H9 (cell line): ENCODE data around the gene UQCRC2. TPM values are rescaled to one million over a fixed set of nuclear protein-coding genes. Genes with fewer than 3 reads are reported as not detected.

ENCODE experiments used
- DNase-seq: peaks from one replicate; pipeline ENCODE4 v3.0.0-alpha.2; 2017
- H2AFZ ChIP-seq: one replicate; pipeline ENCODE4 v1.6.1; 2013; ENCODE audit warnings: mild to moderate bottlenecking, low read length, control low read depth, moderate library complexity
- H2AK5ac ChIP-seq: 2 replicates; pipeline ENCODE4 v1.6.1; 2013; ENCODE audit warnings: low read length, control low read depth, mixed read lengths; ENCODE audit not compliant: insufficient read length
- H2BK120ac ChIP-seq: one replicate; pipeline ENCODE4 v1.6.1; 2013; ENCODE audit warnings: low read depth, mild to moderate bottlenecking, low read length, control low read depth, inconsistent platforms; ENCODE audit not compliant: poor library complexity, severe bottlenecking
- H2BK12ac ChIP-seq: 2 replicates; pipeline ENCODE4 v1.6.1; 2013; ENCODE audit warnings: low read length, control low read depth, mixed read lengths, low read depth; ENCODE audit not compliant: insufficient read length
- H2BK15ac ChIP-seq: 2 replicates; pipeline ENCODE4 v1.6.1; 2013; ENCODE audit warnings: low read depth, low read length, control low read depth
- H2BK20ac ChIP-seq: one replicate; pipeline ENCODE4 v1.6.1; 2013; ENCODE audit warnings: low read depth, mild to moderate bottlenecking, low read length, control low read depth, inconsistent platforms; ENCODE audit not compliant: poor library complexity, severe bottlenecking
- H2BK5ac ChIP-seq: 2 replicates; pipeline ENCODE4 v1.6.1; 2013; ENCODE audit warnings: low read length, control low read depth, mixed read lengths; ENCODE audit not compliant: insufficient read length
- H3K14ac ChIP-seq: 2 replicates; pipeline ENCODE4 v1.6.1; 2013; ENCODE audit warnings: low read length, control low read depth; ENCODE audit not compliant: insufficient read depth
- H3K18ac ChIP-seq: 2 replicates; pipeline ENCODE4 v1.6.1; 2013; ENCODE audit warnings: low read depth, mild to moderate bottlenecking, mixed read lengths, low read length, control low read depth; ENCODE audit not compliant: insufficient read length
- H3K23ac ChIP-seq: 2 replicates; pipeline ENCODE4 v1.6.1; 2013; ENCODE audit warnings: low read length, control low read depth, mixed read lengths, low read depth; ENCODE audit not compliant: insufficient read length
- H3K23me2 ChIP-seq: 2 replicates; pipeline ENCODE4 v1.6.1; 2013; ENCODE audit warnings: low read depth, mild to moderate bottlenecking, mixed read lengths, low read length, control low read depth; ENCODE audit not compliant: insufficient read length, poor library complexity, severe bottlenecking
- H3K27ac ChIP-seq: 2 replicates; pipeline ENCODE4 v1.5.1; 2013; ENCODE audit warnings: low read length, control low read depth, mixed read lengths, low read depth; ENCODE audit not compliant: insufficient read length
- H3K27me3 ChIP-seq: 2 replicates; pipeline ENCODE4 v1.6.1; 2013; ENCODE audit warnings: low read length, control low read depth, inconsistent platforms; ENCODE audit not compliant: insufficient read depth
- H3K4ac ChIP-seq: 2 replicates; pipeline ENCODE4 v1.6.1; 2013; ENCODE audit warnings: low read depth, mild to moderate bottlenecking, control low read depth, inconsistent platforms, low read length, moderate library complexity
- H3K4me1 ChIP-seq: 2 replicates; pipeline ENCODE4 v1.6.1; 2013; ENCODE audit warnings: low read length, control low read depth, inconsistent platforms; ENCODE audit not compliant: insufficient read depth
- H3K4me2 ChIP-seq: 2 replicates; pipeline ENCODE4 v1.6.1; 2013; ENCODE audit warnings: low read length, control low read depth, mixed read lengths; ENCODE audit not compliant: insufficient read length, insufficient read depth
- H3K56ac ChIP-seq: 2 replicates; pipeline ENCODE4 v1.6.1; 2013; ENCODE audit warnings: low read depth, mild to moderate bottlenecking, mixed read lengths, low read length, control low read depth; ENCODE audit not compliant: insufficient read length
- H3K79me1 ChIP-seq: 2 replicates; pipeline ENCODE4 v1.6.1; 2013; ENCODE audit warnings: low read depth, mild to moderate bottlenecking, moderate library complexity, low read length, control low read depth, inconsistent platforms; ENCODE audit not compliant: insufficient read depth, poor library complexity, severe bottlenecking
- H3K79me2 ChIP-seq: 2 replicates; pipeline ENCODE4 v1.6.1; 2013; ENCODE audit warnings: low read length, control low read depth, inconsistent platforms; ENCODE audit not compliant: insufficient read depth
- H3K9ac ChIP-seq: 2 replicates; pipeline ENCODE4 v1.6.1; 2013; ENCODE audit warnings: low read length, control low read depth, mixed read lengths; ENCODE audit not compliant: insufficient read length; ENCODE audit errors: extremely low read depth
- H3K9me3 ChIP-seq: one replicate; pipeline ENCODE4 v1.6.1; 2013; ENCODE audit warnings: low read depth, low read length, inconsistent platforms; ENCODE audit not compliant: control insufficient read depth
- H3T11ph ChIP-seq: one replicate; pipeline ENCODE4 v1.6.1; 2013; ENCODE audit warnings: mild to moderate bottlenecking, low read length, control low read depth, inconsistent platforms
- H4K20me1 ChIP-seq: one replicate; pipeline ENCODE4 v1.6.1; 2013; ENCODE audit not compliant: control insufficient read depth, insufficient read length, insufficient read depth
- H4K5ac ChIP-seq: 2 replicates; pipeline ENCODE4 v1.6.1; 2013; ENCODE audit warnings: low read depth, mild to moderate bottlenecking, mixed read lengths, low read length, control low read depth; ENCODE audit not compliant: insufficient read length
- H4K8ac ChIP-seq: replicated peaks from 2 replicates; pipeline ENCODE4 v1.6.1; 2013; ENCODE audit warnings: low read length, control low read depth, mixed read lengths, low read depth; ENCODE audit not compliant: insufficient read length
- H4K91ac ChIP-seq: 2 replicates; pipeline ENCODE4 v1.6.1; 2013; ENCODE audit warnings: low read depth, mild to moderate bottlenecking, moderate library complexity, mixed read lengths, low read length, control low read depth; ENCODE audit not compliant: insufficient read length
- H3K27ac Mint-ChIP-seq, 3 experiments: 2 replicates in 2 of 3; 3 replicates in 1 of 3; pipeline ENCODE4 v1.8.0; 2020 to 2021; ENCODE audit warnings: mixed read lengths in 3 of 3, mild to moderate bottlenecking in 1 of 3, moderate library complexity in 1 of 3
- H3K27me3 Mint-ChIP-seq: 2 replicates; pipeline ENCODE4 v1.8.0; 2021; ENCODE audit warnings: low read depth, mild to moderate bottlenecking, moderate library complexity, mixed read lengths
- H3K36me3 Mint-ChIP-seq, 3 experiments: 2 replicates in 2 of 3; 3 replicates in 1 of 3; pipeline ENCODE4 v1.8.0; 2020 to 2021; ENCODE audit warnings: low read depth in 3 of 3, mixed read lengths in 3 of 3; ENCODE audit not compliant: insufficient read depth in 1 of 3
- H3K4me1 Mint-ChIP-seq, 2 experiments: 2 replicates each; pipeline ENCODE4 v1.8.0; 2020; ENCODE audit warnings: mixed read lengths in 2 of 2
- H3K4me3 Mint-ChIP-seq, 2 experiments: 2 replicates in 1 of 2; 3 replicates in 1 of 2; pipeline ENCODE4 v1.8.0; 2020 to 2021; ENCODE audit warnings: mild to moderate bottlenecking in 2 of 2, mixed read lengths in 2 of 2, moderate library complexity in 1 of 2
- H3K9me3 Mint-ChIP-seq, 2 experiments: 2 replicates in 1 of 2; 3 replicates in 1 of 2; pipeline ENCODE4 v1.8.0; 2020; ENCODE audit warnings: mild to moderate bottlenecking in 2 of 2, mixed read lengths in 2 of 2, moderate library complexity in 1 of 2
- CTCF ChIP-seq: fragments of 200-600 bp; sonication (generic); conservative IDR thresholded peaks from 3 replicates; pipeline ENCODE4 v1.8.0; 2021; ENCODE audit warnings: antibody characterized with exemption, mild to moderate bottlenecking
- WGBS: extraction: QIAGEN DNeasy Blood & Tissue Kit; methylation state at CpG from one replicate; pipeline ENCODE4 v1.1.7; 2013; ENCODE audit warnings: missing lambda C conversion rate, low lambda C conversion rate, mixed read lengths; ENCODE audit not compliant: insufficient read length; ENCODE audit errors: extremely low coverage; 5-methylcytosine and 5-hydroxymethylcytosine counted together
- total RNA-seq: library from RNA; stranded (reverse); gene quantifications from 2 replicates; pipeline ENCODE4 v1.2.1, GENCODE V29; 2021

Gene UQCRC2
- total RNA-seq, 1 experiment from 2014 or later = 228 TPM

GRCh38 chr16:21952040-21952792 is 945 bp upstream of the UQCRC2 start:
- no peaks in the 10 kb centered on the region; a peak in 1 of 5 replicates for H3K9me3 Mint-ChIP-seq
- H3K4ac ChIP-seq = no peak overlapping the region
- H3K23me2 ChIP-seq = peaks cover 7% of the 10 kb centered on the region
- no peaks in the 10 kb centered on the region for H3K4me1 ChIP-seq
- peaks cover 5% of the 10 kb centered on the region; the same call in 1 of the 2 replicates for H3K27me3 Mint-ChIP-seq
- no peak overlapping the region for H4K91ac ChIP-seq
- H2BK15ac ChIP-seq = no peak overlapping the region
- no peak overlapping the region for H3K14ac ChIP-seq
- DNase-seq = peak; percentile 81
- no peaks in the 10 kb centered on the region for H3K27me3 ChIP-seq
- peaks cover 15% of the 10 kb centered on the region; the same call in 1 of the 2 replicates for H3K79me2 ChIP-seq
- H3K9ac ChIP-seq = peak overlapping the region; percentile 94
- peaks cover 3 to 20% (median 14%) of the 10 kb centered on the region in 3 experiments; a peak in 6 of 7 replicates for H3K36me3 Mint-ChIP-seq
- H3K4me3 Mint-ChIP-seq = peak overlapping the region; percentile 99 to 100
- H3K56ac ChIP-seq = no peak overlapping the region
- peak overlapping the region; percentile 95 for H2BK5ac ChIP-seq
- H4K5ac ChIP-seq = no peak overlapping the region
- no peak overlapping the region for H2BK120ac ChIP-seq
- no peaks in the 10 kb centered on the region for H4K20me1 ChIP-seq
- H2BK20ac ChIP-seq = no peak overlapping the region
- TF ChIP-seq CTCF = no peak
- no peak overlapping the region for H3K18ac ChIP-seq
- H3K79me1 ChIP-seq = no peaks in the 10 kb centered on the region
- no CpG with 5 or more reads among the region's 24 CpGs for WGBS
- no peaks in the 10 kb centered on the region for H3K9me3 ChIP-seq
- no peak overlapping the region for H4K8ac ChIP-seq
- peak overlapping the region; percentile 100; a peak in 6 of 7 replicates for H3K27ac Mint-ChIP-seq
- H3K4me1 Mint-ChIP-seq = peaks cover 11 to 15% of the 10 kb centered on the region in 2 experiments
- H3T11ph ChIP-seq = no peak overlapping the region
- no peak overlapping the region for H3K23ac ChIP-seq
- no peak overlapping the region for H2BK12ac ChIP-seq
- no peak overlapping the region for H2AK5ac ChIP-seq
- H3K4me2 ChIP-seq = peak overlapping the region; percentile 97
- H3K27ac ChIP-seq = peak overlapping the region; percentile 67
- no peak overlapping the region for H2AFZ ChIP-seq
